ENCODE measurements around the gene TMEM176B.

The TMEM176B gene

GRCh38 chr7:150746921-150747320, 53.2 kb downstream of the TMEM176B start:
- no peak for DNase-seq

GRCh38 chr7:150745876-150746275, 54.3 kb downstream of the TMEM176B start:
- no peak for DNase-seq

GRCh38 chr7:150745086-150745485, 55.1 kb downstream of the TMEM176B start:
- DNase-seq = no peak

- no peak for DNase-seq
These were observed 56.0 kb downstream of the TMEM176B start for GRCh38 chr7:150744041-150744656.

- no peak for DNase-seq
These were observed 57.7 kb downstream of the TMEM176B start for GRCh38 chr7:150742286-150742968.
